ENCODE measurements around the gene ZNF384. TPM values are rescaled to one million over a fixed set of nuclear protein-coding genes. Genes with fewer than 3 reads are reported as not detected.
A peak's percentile ranks its signal among the peaks of the same experiment; 100 is the strongest.

Gene ZNF384
- total RNA-seq, 1 experiment from 2014 or later, result 68.5 TPM

DNA sequence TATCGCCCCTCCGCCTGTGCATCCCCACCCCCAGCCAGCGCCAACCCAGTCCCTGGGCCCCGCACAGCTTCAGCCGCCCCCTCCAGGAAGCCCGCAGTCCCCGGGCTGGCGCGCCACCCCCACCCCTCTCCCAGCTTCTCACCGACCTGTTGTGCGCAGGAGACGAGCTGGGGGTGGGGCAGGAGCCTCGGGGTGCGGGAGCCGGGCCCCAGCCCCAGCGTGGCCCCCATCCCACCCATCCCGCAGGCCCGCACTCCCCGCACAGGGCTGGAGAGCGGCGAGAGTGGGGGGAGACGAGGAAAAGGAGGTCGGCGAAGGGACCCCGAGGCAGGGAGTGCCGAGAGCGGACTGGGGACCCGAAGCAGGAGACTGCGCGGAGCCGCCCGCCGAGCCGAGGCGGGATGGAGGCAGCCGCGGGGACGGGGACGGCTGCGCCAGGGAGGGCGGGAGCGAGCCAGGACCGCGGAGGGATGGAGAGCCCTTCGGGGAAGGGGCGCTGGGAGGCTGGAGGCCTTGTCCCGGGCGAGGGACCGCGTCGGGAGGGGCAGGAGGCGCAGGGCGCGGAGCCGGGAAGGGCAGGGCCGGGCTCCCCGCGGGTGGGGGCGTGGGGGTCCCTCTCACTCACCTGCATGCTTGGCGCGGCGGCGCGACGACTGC lies 10.9 kb upstream of the ZNF384 start:
- TF ChIP-seq, protein P1, sequence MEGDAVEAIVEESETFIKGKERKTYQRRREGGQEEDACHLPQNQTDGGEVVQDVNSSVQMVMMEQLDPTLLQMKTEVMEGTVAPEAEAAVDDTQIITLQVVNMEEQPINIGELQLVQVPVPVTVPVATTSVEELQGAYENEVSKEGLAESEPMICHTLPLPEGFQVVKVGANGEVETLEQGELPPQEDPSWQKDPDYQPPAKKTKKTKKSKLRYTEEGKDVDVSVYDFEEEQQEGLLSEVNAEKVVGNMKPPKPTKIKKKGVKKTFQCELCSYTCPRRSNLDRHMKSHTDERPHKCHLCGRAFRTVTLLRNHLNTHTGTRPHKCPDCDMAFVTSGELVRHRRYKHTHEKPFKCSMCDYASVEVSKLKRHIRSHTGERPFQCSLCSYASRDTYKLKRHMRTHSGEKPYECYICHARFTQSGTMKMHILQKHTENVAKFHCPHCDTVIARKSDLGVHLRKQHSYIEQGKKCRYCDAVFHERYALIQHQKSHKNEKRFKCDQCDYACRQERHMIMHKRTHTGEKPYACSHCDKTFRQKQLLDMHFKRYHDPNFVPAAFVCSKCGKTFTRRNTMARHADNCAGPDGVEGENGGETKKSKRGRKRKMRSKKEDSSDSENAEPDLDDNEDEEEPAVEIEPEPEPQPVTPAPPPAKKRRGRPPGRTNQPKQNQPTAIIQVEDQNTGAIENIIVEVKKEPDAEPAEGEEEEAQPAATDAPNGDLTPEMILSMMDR (IDR thresholded peaks at IDR 0.05; ENCODE audit: unreplicated experiment), result no peak
- no peaks in the 10 kb centered on the region for H3K36me3 Mint-ChIP-seq (ENCODE audit: insufficient read depth, unreplicated experiment)
- DNase-seq, result no peak
- H3K9me3 Mint-ChIP-seq (ENCODE audit: low read depth, unreplicated experiment), result no peaks in the 10 kb centered on the region
- peaks cover 100% of the 10 kb centered on the region for H3K27me3 Mint-ChIP-seq (ENCODE audit: unreplicated experiment)
- BruUV-seq (replicated peaks), result no TSS peak
- H3K27ac Mint-ChIP-seq (ENCODE audit: unreplicated experiment), result no peak overlapping the region
- peaks cover 10% of the 10 kb centered on the region for H3K4me1 Mint-ChIP-seq (ENCODE audit: low read depth, unreplicated experiment)
- intact Hi-C loops (cut with micrococcal nuclease; ENCODE audit: unreplicated experiment), result loop anchor here (5.0 kb wide), 1 partner anchor 83 kb away; no protein-coding TSS in a partner anchor
- H3K4me3 Mint-ChIP-seq (ENCODE audit: low read depth, unreplicated experiment), result peak overlapping the region; percentile 24
- CTCF ChIA-PET, result interaction anchor here (0.7 to 2.6 kb wide), 4 partner anchors 11 to 78 kb away, joined by 3 to 8 read pairs (median 4); partner anchors contain the start of genes COPS7A and ZNF384

DNA sequence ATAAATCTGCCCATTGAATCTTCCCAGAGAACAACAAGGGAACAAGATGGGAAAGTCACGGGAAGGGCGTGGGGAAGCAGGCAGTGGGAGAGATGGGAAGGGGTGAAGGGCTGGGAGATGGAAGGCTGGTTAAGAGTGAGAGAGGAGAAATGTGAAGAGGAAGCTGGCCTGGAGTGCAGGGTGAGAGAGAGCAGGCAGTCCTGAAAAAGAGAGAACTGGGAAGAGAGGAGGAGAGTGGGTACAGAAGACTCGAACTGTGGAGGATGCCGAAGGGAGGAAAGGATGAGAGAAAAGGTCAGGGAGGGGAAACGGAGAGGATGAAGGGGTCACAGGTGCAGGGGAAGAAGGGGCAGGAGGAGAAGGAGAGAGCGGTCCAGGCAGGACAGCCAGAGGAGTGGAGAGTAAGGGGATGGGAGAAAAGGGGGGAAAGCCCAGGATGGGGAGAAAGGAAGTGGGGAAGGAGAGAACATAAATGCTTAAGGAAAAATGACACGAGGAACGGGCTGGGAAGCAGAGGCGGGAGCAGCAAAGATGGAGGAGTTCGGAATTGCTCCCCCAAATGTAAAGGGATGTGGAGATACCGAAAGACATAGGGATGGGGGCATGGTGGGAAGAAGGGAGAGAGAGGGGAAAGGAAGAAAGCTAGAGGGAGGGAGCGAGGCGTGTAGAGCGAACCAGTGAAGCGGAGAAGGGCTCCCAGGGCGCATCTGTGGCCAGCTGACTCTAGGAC lies 10.2 kb upstream of the ZNF384 start:
- H3K9me3 Mint-ChIP-seq (ENCODE audit: low read depth, unreplicated experiment), result no peaks in the 10 kb centered on the region
- no peak overlapping the region for H3K27ac Mint-ChIP-seq (ENCODE audit: unreplicated experiment)
- H3K4me1 Mint-ChIP-seq (ENCODE audit: low read depth, unreplicated experiment), result peaks cover 10% of the 10 kb centered on the region
- H3K36me3 Mint-ChIP-seq (ENCODE audit: insufficient read depth, unreplicated experiment), result no peaks in the 10 kb centered on the region
- intact Hi-C loops (cut with micrococcal nuclease; ENCODE audit: unreplicated experiment), result loop anchor here (5.0 kb wide), 1 partner anchor 82 kb away; no protein-coding TSS in a partner anchor
- no TSS peak for BruUV-seq (replicated peaks)
- DNase-seq, result no peak
- H3K27me3 Mint-ChIP-seq (ENCODE audit: unreplicated experiment), result peaks cover 100% of the 10 kb centered on the region
- TF ChIP-seq, protein P1 (IDR thresholded peaks at IDR 0.05; ENCODE audit: unreplicated experiment), result no peak
- CTCF ChIA-PET, result interaction anchor here (0.7 to 2.6 kb wide), 4 partner anchors 10 to 79 kb away, joined by 3 to 8 read pairs (median 4); partner anchors contain the start of genes COPS7A and ZNF384
- peak overlapping the region; percentile 24 for H3K4me3 Mint-ChIP-seq (ENCODE audit: low read depth, unreplicated experiment)

DNA sequence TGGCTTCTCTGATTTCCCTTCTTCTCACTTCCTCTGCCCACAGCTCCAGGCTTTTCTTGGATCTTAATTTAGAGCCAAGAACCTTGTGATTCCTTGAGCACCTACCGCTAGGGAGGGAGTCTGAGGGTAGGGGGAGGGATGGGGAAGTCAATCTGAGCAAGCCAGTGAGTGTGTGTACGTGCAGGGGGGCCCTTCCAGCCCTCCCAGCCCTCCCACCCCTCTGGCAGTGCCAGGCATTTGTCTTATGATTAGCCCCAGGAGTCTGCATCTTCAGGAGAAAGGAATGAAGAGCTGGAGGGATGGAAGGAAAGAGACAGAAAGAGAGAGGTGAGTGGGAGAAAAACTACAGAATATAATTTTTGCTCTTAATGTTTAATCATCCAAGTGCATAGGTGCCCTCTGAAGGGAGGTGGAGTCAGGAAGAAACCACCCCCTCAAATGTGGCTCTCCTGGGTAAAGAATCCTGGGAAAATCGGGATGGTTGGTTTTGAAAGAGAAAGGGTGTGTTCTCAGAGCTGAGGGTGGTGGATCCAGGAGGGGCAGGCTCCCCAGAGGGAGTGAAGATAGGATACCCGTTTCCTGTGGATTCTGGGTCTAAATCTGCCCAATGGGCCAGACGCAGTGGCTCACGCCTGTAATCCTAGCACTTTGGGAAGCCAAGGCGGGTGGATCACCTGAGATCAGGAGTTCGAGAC lies 9.3 kb upstream of the ZNF384 start:
- H3K9me3 Mint-ChIP-seq (ENCODE audit: low read depth, unreplicated experiment), result no peaks in the 10 kb centered on the region
- no peak overlapping the region for H3K27ac Mint-ChIP-seq (ENCODE audit: unreplicated experiment)
- H3K4me3 Mint-ChIP-seq (ENCODE audit: low read depth, unreplicated experiment), result no peak overlapping the region
- intact Hi-C loops (cut with micrococcal nuclease; ENCODE audit: unreplicated experiment), result loop anchor here (5.0 kb wide), 1 partner anchor 81 kb away; no protein-coding TSS in a partner anchor
- H3K36me3 Mint-ChIP-seq (ENCODE audit: insufficient read depth, unreplicated experiment), result no peaks in the 10 kb centered on the region
- peaks cover 100% of the 10 kb centered on the region for H3K27me3 Mint-ChIP-seq (ENCODE audit: unreplicated experiment)
- no TSS peak for BruUV-seq (replicated peaks)
- DNase-seq, result no peak
- CTCF ChIA-PET, result interaction anchor here (1.1 to 2.6 kb wide), 2 partner anchors 9 to 63 kb away, joined by 5 to 8 read pairs; partner anchors contain the start of genes LPAR5 and ZNF384
- H3K4me1 Mint-ChIP-seq (ENCODE audit: low read depth, unreplicated experiment), result peaks cover 6% of the 10 kb centered on the region
- TF ChIP-seq, protein P1 (IDR thresholded peaks at IDR 0.05; ENCODE audit: unreplicated experiment), result no peak

Measured in Calu3 (cell line).